GM12878 (cell line): ENCODE measurements around the gene GBX1. TPM values are rescaled to one million over a fixed set of nuclear protein-coding genes. Genes with fewer than 3 reads are reported as not detected.

Experiments
- CHD4 ChIP-seq: fragments of 200-600 bp; sonication (generic); IDR thresholded peaks from 2 replicates; pipeline ENCODE4 v1.6.1; 2016; ENCODE audit warnings: mild to moderate bottlenecking
- EGR1 ChIP-seq, 2 experiments: IDR thresholded peaks; 1 replicate in 1 of 2; 2 replicates in 1 of 2; pipeline ENCODE4 v1.6.1; 2011 to 2012; ENCODE audit warnings: low read depth in 2 of 2, low read length in 2 of 2, borderline replicate concordance in 1 of 2, mild to moderate bottlenecking in 1 of 2, moderate library complexity in 1 of 2
- MTA3 ChIP-seq: IDR thresholded peaks from 2 replicates; pipeline ENCODE4 v1.6.1; 2012; ENCODE audit warnings: low read length, inconsistent platforms, borderline replicate concordance
- polyA plus RNA-seq, 11 experiments: library from polyadenylated mRNA; depleted of rRNA in 4 of 11; unstranded in 6 of 11; stranded (reverse) in 5 of 11; fragments of >200 nt; fragmentation: Nextera tagmentation in 4 of 11; fragmentation: Illumina TruSeq in 1 of 11; extraction: Ambion mirVana in 4 of 11; extraction: Trizol in 1 of 11; gene quantifications; 1 replicate in 1 of 11; 2 replicates in 10 of 11; pipeline versions ENCODE4 v1.2.1 to v1.2.3, GENCODE V29; 2011 to 2016; ENCODE audit warnings: inconsistent platforms in 2 of 11, missing spikeins in 2 of 11, low read depth in 1 of 11
- total RNA-seq, 4 experiments: library from RNA; depleted of rRNA in 3 of 4; stranded (reverse); fragments of >200 nt in 3 of 4; fragmentation: Illumina TruSeq in 1 of 4; extraction: Trizol in 1 of 4; gene quantifications; 2 replicates each; pipeline versions ENCODE4 v1.2.1 to v1.2.3, GENCODE V29; 2013 to 2021
- TF ChIP-seq, protein P1 (sequence below): IDR thresholded peaks from 2 replicates; pipeline ENCODE4 v1.6.1; 2012; ENCODE audit warnings: improper control_type of control experiment, low read depth, low read length; ENCODE audit not compliant: insufficient replicate concordance

GBX1 gene
- total and polyA plus RNA-seq, 10 of the 15 experiments (the other 5 are each of a cell fraction or from before 2014, with no cell fraction given): not detected

DNA sequence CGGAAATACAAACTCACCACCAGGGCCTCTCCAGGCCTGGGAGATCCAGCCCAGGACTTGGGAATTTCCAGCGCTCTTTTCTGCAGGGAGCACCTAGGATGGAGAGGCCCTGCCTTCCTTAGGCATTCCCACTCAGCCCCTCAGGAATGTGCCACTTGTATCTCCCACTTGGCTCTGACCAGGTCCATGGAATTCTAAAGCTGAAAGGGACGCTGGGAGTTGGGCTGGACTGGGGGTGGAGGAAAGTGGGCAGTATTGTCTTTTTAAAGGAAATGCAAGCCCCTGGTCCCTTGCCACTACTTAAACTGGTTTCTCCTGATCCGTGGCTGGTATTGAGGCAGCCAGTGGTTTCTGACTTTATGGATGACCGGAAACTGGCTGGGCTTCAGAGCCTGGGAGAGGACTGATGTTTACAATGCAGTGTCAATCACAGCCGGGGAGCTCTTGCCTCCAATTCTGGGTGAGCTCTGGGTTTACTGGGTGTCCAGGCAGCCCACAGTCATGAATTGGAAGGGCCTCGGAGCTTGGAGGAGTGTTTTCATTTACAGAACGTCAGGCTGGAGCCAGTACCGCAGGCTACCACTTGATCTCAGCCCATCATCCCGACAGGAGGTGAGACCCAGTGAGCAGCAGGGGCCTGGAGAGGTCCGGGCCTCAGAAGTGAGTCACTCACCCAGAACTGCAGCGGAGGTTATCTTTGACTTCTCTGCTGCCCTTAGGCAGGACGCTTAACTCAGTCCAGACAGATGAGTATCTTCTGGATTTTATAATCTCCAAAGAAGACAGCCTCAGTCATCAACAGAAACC is 53.9 kb downstream of the GBX1 start (continued):
- TF ChIP-seq, protein P1, sequence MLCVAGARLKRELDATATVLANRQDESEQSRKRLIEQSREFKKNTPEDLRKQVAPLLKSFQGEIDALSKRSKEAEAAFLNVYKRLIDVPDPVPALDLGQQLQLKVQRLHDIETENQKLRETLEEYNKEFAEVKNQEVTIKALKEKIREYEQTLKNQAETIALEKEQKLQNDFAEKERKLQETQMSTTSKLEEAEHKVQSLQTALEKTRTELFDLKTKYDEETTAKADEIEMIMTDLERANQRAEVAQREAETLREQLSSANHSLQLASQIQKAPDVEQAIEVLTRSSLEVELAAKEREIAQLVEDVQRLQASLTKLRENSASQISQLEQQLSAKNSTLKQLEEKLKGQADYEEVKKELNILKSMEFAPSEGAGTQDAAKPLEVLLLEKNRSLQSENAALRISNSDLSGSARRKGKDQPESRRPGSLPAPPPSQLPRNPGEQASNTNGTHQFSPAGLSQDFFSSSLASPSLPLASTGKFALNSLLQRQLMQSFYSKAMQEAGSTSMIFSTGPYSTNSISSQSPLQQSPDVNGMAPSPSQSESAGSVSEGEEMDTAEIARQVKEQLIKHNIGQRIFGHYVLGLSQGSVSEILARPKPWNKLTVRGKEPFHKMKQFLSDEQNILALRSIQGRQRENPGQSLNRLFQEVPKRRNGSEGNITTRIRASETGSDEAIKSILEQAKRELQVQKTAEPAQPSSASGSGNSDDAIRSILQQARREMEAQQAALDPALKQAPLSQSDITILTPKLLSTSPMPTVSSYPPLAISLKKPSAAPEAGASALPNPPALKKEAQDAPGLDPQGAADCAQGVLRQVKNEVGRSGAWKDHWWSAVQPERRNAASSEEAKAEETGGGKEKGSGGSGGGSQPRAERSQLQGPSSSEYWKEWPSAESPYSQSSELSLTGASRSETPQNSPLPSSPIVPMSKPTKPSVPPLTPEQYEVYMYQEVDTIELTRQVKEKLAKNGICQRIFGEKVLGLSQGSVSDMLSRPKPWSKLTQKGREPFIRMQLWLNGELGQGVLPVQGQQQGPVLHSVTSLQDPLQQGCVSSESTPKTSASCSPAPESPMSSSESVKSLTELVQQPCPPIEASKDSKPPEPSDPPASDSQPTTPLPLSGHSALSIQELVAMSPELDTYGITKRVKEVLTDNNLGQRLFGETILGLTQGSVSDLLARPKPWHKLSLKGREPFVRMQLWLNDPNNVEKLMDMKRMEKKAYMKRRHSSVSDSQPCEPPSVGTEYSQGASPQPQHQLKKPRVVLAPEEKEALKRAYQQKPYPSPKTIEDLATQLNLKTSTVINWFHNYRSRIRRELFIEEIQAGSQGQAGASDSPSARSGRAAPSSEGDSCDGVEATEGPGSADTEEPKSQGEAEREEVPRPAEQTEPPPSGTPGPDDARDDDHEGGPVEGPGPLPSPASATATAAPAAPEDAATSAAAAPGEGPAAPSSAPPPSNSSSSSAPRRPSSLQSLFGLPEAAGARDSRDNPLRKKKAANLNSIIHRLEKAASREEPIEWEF: no peak
- TF ChIP-seq CHD4 (no peak), EGR1 (IDR thresholded peaks at IDR 0.05; ENCODE audit: borderline replicate concordance in 1 of 2, low read depth in 2 of 2, low read length in 2 of 2) (no peak), MTA3 (no peak)
